Body of pancreas (tissue), 4 donors: ENCODE data around the gene UBL3. TPM values are rescaled to one million over a fixed set of nuclear protein-coding genes. Genes with fewer than 3 reads are reported as not detected.
A peak's percentile ranks its signal among the peaks of the same experiment; 100 is the strongest.

Experiments
- ATAC-seq: fragments of 150-250 bp; one replicate; pipeline ENCODE4 v1.9.1; 2016
- DNase-seq, 4 donors: peaks; one replicate each; pipeline ENCODE4 v3.0.0-alpha.2; 2019
- H3K27ac ChIP-seq, 4 donors: fragments of 200-600 bp; sonication (generic); 1 replicate in 3 of 4; 2 replicates in 1 of 4; pipeline versions ENCODE4 v1.5.1 to v1.6.1; 2016 to 2019; ENCODE audit warnings: mild to moderate bottlenecking in 1 of 4, mixed read lengths in 1 of 4, moderate library complexity in 1 of 4
- H3K27me3 ChIP-seq, 2 donors: fragments of 200-600 bp; sonication (generic); one replicate each; pipeline ENCODE4 v1.6.0; 2016; ENCODE audit warnings: mild to moderate bottlenecking in 1 of 2
- H3K36me3 ChIP-seq, 2 donors: fragments of 200-600 bp; sonication (generic); replicated peaks in 1 of 2; 2 replicates each; pipeline ENCODE4 v1.5.1; 2016; ENCODE audit warnings: low read depth in 2 of 2; ENCODE audit not compliant: insufficient read depth in 1 of 2
- H3K4me1 ChIP-seq: fragments of 200-600 bp; sonication (generic); one replicate; pipeline ENCODE4 v1.6.0; 2016
- H3K4me3 ChIP-seq, 2 donors: fragments of 200-600 bp; sonication (generic); 1 replicate in 1 of 2; 2 replicates in 1 of 2; pipeline ENCODE4 v1.5.1; 2016 to 2019
- H3K9me3 ChIP-seq, 3 donors: fragments of 200-600 bp; sonication (generic); 1 replicate in 2 of 3; 2 replicates in 1 of 3; pipeline ENCODE4 v1.5.1; 2016
- POLR2A ChIP-seq, 3 donors: fragments of 450-650 bp; IDR thresholded peaks; one replicate each; pipeline ENCODE4 v1.6.1; 2016; ENCODE audit warnings: antibody characterized with exemption in 3 of 3, mild to moderate bottlenecking in 2 of 3
- WGBS, 2 donors: methylation state at CpG; one replicate each; pipeline ENCODE4 v1.1.5; 2017; 5-methylcytosine and 5-hydroxymethylcytosine counted together
- intact Hi-C: fragments of 100-400 bp; cut with DNase I; formaldehyde crosslinking; loops from one replicate; pipeline ENCODE4 v1.15.1; 2023
- total RNA-seq, 2 donors: library from RNA; depleted of rRNA; stranded (reverse); fragments of >200 nt; gene quantifications; one replicate each; pipeline ENCODE4 v1.1.0, GENCODE V29; 2016
- TF ChIP-seq, protein P1 (sequence below), 7 experiments: fragments of 450-650 bp in 4 of 7; fragments of 200-600 bp in 3 of 7; sonication (generic) in 3 of 7; IDR thresholded peaks; one replicate each; pipeline ENCODE4 v1.5.1; 2016 to 2019; ENCODE audit warnings: antibody characterized with exemption in 7 of 7

Gene UBL3
- total RNA-seq, 2 donors from 2014 or later: 20.4 to 33.2 TPM

DNA sequence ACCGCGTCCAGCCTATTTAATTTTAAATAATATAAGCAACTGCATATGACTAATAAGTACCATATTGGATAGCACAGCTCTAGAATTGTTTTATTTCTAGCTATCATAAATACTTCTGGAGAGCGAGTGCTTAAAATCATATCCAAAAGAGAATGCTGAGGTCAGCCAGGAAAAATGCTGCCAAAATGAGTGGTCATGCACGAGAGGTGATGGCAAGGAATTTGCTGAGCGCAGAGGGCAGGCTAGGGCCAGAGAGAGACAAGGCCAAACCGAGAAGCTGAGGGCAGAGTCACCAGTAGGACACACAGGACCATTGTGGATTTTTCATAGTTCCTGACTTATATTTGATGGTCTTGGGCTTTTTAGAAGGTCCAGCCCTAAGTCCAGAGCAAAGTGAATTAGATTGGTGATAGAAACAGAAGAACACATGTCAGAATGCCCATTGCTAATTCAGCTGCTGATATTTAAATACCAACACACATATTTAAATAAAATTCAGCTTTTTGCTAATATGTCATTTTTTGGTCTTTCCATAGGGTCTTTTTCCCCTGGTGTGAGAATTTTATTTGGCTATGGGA is 33.6 kb upstream of the UBL3 start:
- no peak for DNase-seq
- no peak overlapping the region for H3K4me3 ChIP-seq
- 82 to 85% methylated on average over 6 of the region's 6 CpGs for WGBS, 2 donors
- H3K9me3 ChIP-seq: no peaks in the 10 kb centered on the region
- peak; percentile 33 for ATAC-seq
- no peaks in the 10 kb centered on the region for H3K27me3 ChIP-seq
- TF ChIP-seq, protein P1, sequence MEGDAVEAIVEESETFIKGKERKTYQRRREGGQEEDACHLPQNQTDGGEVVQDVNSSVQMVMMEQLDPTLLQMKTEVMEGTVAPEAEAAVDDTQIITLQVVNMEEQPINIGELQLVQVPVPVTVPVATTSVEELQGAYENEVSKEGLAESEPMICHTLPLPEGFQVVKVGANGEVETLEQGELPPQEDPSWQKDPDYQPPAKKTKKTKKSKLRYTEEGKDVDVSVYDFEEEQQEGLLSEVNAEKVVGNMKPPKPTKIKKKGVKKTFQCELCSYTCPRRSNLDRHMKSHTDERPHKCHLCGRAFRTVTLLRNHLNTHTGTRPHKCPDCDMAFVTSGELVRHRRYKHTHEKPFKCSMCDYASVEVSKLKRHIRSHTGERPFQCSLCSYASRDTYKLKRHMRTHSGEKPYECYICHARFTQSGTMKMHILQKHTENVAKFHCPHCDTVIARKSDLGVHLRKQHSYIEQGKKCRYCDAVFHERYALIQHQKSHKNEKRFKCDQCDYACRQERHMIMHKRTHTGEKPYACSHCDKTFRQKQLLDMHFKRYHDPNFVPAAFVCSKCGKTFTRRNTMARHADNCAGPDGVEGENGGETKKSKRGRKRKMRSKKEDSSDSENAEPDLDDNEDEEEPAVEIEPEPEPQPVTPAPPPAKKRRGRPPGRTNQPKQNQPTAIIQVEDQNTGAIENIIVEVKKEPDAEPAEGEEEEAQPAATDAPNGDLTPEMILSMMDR (IDR thresholded peaks at IDR 0.05): no peak
- no peak for TF ChIP-seq POLR2A (IDR thresholded peaks at IDR 0.05)
- no peak overlapping the region for H3K27ac ChIP-seq
- intact Hi-C loops: no loop called here
- no peaks in the 10 kb centered on the region for H3K4me1 ChIP-seq
- H3K36me3 ChIP-seq: no peaks in the 10 kb centered on the region

DNA sequence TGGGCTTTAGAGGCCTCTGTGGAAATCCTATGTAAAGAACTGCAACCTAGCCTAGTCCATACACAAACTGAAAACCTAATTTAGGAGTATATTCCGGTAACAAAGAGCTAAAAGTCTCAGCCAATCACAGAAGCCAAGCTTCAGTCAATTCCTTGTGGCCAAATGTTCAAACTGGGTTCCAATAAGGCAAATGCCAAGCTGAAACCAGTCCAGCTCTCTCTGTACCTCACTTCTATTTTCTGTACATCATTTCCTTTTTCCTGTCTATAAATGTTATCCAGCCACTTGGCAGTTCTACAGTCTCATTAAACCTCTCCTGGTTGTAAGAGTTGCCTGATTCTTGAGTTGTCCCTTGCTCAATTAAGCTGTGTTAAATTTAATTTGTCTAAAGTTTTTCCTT is 31.7 kb upstream of the UBL3 start:
- H3K36me3 ChIP-seq: no peaks in the 10 kb centered on the region
- no peak for TF ChIP-seq POLR2A (IDR thresholded peaks at IDR 0.05)
- TF ChIP-seq, protein P1 (IDR thresholded peaks at IDR 0.05): no peak
- no peak overlapping the region for H3K27ac ChIP-seq
- 0 to 48% methylated on average over 1 of the region's 1 CpG for WGBS, 2 donors
- H3K9me3 ChIP-seq: no peaks in the 10 kb centered on the region
- intact Hi-C loops: no loop called here
- no peak for ATAC-seq
- DNase-seq: no peak
- no peak overlapping the region for H3K4me3 ChIP-seq
- H3K4me1 ChIP-seq: no peaks in the 10 kb centered on the region
- no peaks in the 10 kb centered on the region for H3K27me3 ChIP-seq

DNA sequence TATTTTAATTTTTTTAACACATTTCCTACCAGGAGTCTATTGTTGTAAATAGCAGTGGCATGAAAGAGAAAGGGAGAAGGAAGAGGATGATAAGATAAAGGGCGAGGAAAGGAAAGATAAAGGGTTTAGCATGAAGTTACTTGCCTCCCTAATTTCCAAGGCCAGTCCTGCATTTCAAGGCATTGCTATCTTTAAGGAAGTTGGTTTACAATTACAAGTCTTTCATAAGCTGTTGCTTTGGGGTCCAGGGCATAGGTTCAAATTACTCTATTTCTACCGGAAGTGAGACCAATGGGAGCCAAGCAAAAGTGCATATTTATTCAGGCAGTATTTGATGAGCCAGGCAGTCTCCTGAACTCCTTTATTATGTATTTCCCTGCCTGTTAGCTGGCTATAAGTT is 27.7 kb upstream of the UBL3 start:
- no peaks in the 10 kb centered on the region for H3K27me3 ChIP-seq
- H3K4me3 ChIP-seq: no peak overlapping the region
- ATAC-seq: no peak
- H3K4me1 ChIP-seq: no peaks in the 10 kb centered on the region
- H3K36me3 ChIP-seq: no peaks in the 10 kb centered on the region
- no peak for DNase-seq
- H3K9me3 ChIP-seq: no peaks in the 10 kb centered on the region
- H3K27ac ChIP-seq: no peak overlapping the region
- intact Hi-C loops: no loop called here
- WGBS, 2 donors: 28 to 37% methylated on average over 2 of the region's 2 CpGs
- TF ChIP-seq, protein P1 (IDR thresholded peaks at IDR 0.05): no peak
- no peak for TF ChIP-seq POLR2A (IDR thresholded peaks at IDR 0.05)

DNA sequence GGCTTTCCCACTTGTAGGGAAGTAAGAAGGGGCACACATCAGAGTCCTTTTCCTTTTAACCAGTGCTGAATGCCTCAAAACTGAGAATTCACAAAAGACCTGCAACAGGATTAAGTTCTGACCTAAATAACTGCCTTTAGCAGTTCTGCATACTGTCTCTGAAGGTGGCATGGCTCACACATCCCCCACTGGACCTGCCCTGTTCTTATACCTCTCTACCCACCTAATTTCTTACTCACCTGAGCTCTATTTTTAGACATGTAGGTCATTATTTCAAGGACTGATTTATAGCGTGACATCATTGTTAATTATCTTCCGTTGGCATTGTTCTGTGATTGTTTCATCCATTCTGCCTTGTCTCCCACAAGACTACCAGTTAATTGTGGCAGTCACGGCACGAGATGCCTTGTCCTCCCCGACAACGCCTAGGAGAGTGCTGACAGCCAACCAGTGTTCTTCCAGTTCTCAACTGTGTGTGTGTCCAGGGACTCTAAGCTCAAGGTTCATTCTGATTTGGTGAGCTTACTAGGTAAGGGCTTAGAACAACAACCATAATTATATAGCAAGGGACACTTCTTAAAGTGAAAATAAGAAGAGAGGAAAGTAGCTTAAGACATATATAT is 27.1 kb upstream of the UBL3 start:
- DNase-seq: no peak
- Histone ChIP-seq H3K27ac (no peak overlapping the region), H3K27me3 (no peaks in the 10 kb centered on the region), H3K4me3 (no peak overlapping the region), H3K4me1 (no peaks in the 10 kb centered on the region), H3K9me3 (no peaks in the 10 kb centered on the region), H3K36me3 (no peaks in the 10 kb centered on the region)
- intact Hi-C loops: no loop called here
- 25 to 38% methylated on average over 6 of the region's 6 CpGs for WGBS, 2 donors
- ATAC-seq: no peak
- TF ChIP-seq POLR2A (IDR thresholded peaks at IDR 0.05): no peak
- TF ChIP-seq, protein P1 (IDR thresholded peaks at IDR 0.05): no peak

DNA sequence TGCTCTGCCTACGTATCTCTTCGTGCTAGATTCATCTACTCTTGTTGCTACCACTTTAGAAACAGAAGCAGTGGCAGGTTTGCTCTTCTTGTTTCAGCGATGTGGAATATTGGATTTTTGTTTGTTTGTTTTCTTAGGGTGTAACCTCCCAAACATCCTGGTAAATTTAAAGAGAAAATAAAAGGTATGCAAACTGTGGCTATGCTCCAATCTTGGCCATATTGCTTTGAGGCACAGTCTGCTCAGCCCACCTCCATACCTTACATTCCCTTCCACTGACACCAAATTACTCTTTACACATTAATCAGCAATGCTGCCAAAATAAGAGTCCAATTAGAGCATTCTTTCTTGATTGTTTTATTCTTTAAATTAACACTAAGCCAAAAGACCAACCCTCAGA is 25.2 kb upstream of the UBL3 start:
- Histone ChIP-seq H3K4me3 (no peak overlapping the region), H3K36me3 (no peaks in the 10 kb centered on the region), H3K27ac (no peak overlapping the region), H3K4me1 (no peaks in the 10 kb centered on the region), H3K27me3 (no peaks in the 10 kb centered on the region), H3K9me3 (no peaks in the 10 kb centered on the region)
- ATAC-seq: no peak
- DNase-seq: no peak
- 78 to 82% methylated on average over 3 of the region's 3 CpGs for WGBS, 2 donors
- TF ChIP-seq, protein P1 (IDR thresholded peaks at IDR 0.05): no peak
- no peak for TF ChIP-seq POLR2A (IDR thresholded peaks at IDR 0.05)
- intact Hi-C loops: no loop called here
